SW480 (cell line): Measurements from ENCODE around the gene PRMT7.
A peak's percentile ranks its signal among the peaks of the same experiment; 100 is the strongest.

Experiments
- DNase-seq: peaks from one replicate; pipeline ENCODE4 v3.0.0-alpha.2; 2016; ENCODE audit warnings: low spot score

PRMT7 gene

DNA sequence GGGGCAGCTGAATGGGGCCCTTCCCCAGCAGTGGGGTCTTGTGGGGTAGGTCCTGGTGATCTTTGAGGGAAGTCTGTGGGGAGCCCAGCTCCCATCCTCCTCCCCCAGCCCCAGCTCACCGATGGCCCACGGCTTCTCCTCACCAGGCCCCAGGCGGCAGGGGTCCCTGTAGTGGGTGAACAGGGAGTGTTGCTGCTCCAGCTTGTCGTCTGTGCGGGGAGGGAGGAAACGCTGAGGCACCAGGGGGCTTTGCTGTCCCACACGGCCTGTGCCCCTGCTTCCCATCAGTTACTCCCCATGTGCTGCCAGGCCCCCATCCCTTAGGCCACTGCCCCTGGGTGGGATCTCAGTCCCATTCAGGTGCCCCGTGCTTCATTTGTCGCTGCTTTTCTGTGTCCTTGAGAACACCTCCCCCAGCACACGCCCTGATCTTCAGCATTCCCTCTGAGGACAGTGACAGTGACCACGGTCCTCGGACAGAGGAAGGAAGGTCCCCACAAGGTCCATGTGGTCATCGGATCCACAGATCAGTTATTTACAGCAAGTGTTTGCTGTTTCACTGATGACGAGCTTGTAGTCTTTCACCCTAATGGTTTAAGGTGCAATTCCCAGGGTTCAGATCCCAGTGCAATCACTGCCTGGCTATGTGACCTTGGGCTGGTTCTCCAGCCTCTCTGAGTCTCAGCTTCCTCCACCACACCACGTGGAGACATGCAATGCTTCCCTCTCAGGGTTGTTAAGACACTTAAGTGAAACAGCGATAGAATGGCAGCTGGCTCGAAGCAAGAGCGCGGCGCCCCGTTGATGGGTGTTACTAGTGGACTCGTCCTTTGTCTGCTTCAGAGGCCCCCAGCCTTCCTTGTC, 53.1 kb downstream of the PRMT7 start:
- no peak for DNase-seq

DNA sequence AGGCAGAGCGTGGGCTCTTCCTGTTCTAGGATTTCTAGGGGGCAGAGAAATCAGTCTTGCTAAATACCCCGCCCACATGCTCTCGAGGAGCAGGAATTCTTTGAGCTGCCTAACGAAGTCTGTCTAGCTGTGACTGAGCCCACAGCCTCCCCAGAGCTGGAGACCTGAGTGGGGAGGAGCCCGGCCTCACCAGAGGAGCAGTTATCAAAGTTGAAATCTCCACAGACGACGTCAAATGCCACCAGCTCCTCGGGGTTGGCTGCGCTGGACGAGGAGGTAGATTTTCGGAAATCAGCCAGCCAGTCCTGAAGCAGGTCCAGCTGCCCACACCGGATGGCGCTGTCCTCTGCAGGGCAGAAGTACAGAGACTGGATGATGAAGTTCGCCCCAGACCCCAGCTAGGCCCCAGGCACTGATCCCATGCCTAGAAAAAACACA, 53.8 kb downstream of the PRMT7 start:
- no peak for DNase-seq

DNA sequence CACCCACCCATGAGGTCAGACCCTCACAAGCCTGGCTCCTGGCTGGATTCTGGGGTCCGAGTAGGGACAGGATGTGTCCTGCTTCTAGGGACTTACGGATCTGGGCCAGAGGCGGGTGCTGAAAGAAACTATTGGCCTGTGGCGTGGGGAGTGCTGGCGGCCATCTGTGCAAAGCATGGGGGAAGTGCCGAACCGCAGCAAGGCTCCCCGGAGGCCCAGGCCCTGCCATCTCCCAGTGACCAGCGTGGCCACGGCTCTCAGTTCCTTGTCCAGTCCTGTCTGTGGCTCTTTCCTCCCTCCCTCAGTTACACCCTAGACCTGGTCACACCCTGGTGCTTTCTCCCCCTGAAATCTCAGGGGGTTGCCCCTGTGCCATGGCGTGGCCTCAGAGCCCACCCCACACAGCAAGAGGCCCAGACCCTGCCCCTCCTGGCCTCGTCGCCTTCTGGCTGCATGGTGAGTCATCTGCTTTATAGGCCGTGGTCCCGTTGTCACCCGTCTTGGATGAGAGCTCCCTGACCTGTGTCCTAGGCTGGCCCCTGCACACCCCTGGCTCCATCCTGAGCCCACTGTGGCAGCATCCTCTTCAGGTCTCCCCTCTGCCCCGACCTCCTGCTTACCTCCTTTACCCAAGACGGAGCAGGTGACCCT, 54.5 kb downstream of the PRMT7 start:
- no peak for DNase-seq

DNA sequence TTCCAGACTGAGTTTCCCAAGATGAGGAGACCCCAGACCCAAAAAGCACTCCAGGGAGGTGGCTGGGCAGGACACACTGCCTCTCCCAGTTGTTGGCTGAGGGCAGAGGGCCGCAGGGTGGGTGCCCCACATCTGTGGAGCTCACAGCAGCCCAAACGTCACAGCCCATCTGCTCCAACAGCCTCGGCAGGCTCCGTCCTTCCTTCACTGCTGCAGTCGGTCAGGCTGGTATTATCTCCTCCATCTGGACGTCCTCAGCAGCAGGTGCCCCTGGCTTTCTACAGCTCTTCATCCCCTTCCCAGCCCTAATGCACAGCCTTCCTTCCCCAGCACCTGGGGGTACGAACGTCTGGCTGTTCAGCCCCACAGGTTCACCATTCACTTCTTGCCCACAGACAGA, 55.2 kb downstream of the PRMT7 start:
- no peak for DNase-seq

DNA sequence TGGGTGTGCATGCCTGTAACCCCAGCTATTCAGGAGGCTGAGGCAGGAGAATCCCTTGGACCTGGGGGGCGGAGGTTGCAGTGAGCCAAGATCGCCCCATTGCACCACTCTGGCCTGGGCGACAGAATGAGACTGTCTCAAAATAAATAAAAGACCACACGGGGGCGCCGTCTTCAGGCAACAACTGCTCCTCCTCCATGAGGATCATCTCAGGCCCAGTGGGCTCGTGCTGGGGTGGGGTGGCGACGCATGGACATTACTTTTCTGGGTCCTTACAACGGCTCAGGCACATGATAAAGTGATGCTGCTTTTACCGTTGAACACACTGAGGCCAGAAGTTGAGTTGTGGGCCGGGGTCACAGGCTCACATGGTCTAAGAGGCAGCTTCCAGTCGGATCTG, 56.2 kb downstream of the PRMT7 start:
- DNase-seq, result no peak

DNA sequence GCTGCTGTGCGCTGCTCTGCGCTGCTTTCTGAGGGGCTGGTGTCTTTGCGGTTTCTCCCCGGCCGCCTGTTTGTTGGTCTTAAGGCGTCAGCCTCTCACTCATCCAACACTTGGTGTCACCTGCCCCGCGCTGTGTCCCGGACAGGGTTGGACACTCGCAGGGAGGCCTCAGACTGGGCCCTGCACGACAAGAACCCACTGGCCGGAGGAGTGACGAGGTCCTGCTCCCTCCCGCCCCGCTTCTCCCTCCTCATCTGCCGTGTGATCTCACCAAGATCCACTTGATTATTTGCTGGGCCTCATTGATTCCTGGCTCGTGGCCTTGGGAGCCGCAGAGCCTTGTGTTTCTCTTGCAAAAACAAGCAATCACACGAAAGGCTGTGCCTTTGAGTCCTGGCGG, 56.6 kb downstream of the PRMT7 start:
- DNase-seq, result no peak

DNA sequence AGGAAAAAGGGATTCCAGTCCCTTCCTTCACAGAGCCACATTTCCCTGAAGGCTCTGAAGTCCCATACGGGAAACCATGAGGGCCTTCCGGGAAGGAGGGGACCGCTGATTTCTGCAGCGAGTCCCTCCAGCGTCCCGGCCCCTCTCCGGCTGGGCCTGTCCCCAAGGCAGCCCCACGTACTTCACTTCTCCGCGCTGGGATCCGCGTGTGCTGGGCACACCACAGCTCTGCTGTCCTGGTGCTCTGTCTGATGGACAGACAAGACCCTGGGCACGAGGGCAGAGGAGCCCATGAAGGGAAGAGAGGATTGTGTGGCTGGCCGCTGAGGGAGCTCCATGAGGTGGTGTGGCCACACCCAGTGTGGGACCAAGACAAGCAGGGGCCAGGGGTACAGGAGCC, 57.1 kb downstream of the PRMT7 start:
- no peak for DNase-seq

DNA sequence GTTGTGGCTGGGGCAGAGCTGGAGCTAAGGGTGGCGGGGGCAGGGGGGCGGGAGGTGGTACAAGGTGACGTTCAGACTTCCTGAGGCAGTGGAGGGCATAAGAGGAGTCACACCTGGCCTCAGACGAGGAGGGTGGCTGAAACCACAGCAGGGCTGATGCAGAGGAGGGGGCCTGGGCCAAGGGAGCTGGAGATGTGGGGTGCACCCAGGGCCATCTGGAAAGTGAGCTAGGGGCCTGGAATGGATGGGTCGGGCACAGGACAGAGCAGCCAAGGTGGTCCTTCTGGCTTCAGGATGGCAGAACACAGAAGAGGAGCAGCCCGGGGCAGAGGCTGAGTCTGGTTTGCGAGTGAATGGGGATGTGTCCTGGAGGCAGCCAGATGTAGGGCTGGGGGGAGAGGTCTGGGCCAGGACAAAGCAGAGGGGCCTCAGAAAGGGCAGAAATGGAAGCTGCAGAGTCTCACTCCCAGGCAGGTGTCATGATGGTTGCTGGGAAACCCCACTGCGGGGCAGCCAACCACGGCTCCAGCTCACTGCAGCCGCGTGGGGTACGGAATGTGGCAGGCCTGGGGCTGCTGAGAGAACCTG, 57.6 kb downstream of the PRMT7 start:
- DNase-seq, result no peak

DNA sequence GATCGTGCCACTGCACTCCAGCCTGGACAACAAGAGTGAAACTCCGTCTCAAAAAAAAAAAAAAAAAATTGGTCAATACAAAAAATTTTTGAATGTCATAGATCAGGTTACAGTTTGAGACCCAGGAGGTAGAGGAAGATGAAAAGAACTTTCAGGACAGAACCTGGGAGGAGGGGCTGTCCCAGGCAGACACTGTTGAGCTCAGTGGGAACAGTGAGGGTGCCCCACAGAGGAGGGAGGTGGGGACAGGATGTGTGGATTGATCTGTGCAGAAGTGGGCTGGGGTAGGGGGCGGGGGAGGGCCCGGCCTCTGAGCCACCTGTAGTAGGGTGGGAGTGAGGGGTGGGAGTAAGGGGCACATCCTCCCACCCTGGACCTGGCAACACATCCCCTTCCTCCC, 58.3 kb downstream of the PRMT7 start:
- DNase-seq, result no peak

DNA sequence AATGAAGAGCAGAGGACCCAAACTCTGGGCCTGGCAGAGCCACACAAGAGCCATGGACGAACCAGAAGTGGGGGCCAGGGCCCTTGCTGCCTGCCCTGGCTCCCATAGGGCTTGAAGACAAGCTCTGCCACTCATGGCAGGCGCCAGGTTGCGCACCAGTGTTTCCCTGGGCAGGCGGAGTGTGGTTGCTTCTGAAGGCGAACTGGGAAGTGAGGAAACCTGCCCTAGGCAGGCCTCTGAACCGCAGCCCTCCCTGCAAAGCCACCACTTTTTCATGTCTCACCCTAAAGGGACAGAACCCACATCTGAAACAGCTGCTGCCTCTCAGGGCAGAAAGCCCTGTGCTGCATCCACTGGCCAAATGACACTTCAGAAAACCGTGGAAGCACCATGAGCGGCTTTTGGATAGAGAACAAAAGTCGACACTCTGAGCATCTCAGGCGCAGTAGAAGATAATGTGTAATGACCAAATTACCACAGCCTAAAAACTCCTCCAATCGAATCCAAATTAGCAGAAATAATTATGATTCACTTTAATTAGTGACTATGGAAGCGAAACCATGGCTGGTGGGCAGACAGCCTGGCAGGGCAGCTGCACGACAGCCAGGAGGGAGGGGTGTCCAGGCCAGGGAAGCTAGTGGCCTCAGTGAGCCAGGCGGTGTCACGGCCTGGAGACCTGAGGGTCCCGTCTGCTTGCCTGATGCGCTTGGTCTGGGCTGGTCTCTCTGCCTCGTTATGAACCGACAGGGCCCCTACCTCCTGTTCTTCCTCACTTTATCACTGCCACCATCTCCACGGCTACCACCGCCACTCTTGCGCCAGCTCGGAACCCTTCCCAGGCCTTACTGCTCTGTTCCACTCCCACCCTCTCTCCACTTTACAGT, 59.1 kb downstream of the PRMT7 start:
- DNase-seq, result peak; percentile 9

DNA sequence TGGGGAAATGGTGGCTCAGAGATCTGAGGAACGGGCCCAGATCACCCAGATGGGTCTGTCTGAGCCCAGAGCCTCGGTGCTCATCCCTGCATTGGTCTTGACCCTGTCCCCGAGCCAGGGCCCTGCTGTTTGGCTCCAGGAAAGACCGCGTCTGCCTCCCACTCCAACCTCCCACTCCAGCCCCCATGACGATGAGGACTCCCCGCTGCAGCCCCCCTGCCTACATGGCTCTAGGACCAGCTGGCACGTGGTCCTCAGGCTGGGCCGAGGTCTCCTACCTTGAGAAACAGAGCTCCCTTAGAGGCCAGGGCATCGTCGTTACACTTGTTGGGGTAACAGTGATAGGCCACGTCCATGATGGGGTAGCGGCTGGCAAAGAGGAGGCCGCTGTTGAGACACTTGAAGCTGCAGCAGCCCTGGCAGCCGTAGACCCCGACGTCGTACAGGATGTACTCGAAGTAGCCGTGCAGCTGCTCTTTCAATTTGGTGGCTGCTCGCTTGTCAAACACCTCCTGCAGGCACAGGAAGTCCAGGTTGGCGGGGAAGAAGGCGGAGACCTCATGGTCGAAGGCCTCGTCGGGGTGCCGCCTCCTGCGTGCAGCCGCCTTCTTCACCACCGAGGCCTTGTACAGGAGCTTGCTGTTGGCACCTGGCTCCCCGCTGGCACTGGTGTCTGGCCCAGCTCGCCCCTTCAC, 59.9 kb downstream of the PRMT7 start:
- DNase-seq, result no peak

DNA sequence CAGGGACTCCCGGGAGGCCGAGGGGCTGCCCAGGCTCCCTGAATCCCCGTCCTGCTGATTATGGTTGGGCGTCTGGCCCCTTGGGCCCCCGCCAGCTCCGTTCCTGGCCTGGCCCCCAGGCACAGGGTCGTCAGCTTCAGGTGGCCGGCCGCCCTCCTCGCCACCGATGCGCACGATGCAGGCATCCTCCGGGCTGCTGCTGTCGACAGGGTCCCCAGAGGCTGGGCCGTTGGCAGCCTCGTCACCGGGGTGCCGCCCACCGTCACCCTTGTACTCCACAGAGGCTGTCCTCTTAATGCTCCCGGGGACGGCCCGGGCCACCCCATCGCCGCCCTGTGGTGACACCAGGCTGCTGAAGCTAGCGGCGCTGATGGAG, 60.4 kb downstream of the PRMT7 start:
- DNase-seq, result no peak

DNA sequence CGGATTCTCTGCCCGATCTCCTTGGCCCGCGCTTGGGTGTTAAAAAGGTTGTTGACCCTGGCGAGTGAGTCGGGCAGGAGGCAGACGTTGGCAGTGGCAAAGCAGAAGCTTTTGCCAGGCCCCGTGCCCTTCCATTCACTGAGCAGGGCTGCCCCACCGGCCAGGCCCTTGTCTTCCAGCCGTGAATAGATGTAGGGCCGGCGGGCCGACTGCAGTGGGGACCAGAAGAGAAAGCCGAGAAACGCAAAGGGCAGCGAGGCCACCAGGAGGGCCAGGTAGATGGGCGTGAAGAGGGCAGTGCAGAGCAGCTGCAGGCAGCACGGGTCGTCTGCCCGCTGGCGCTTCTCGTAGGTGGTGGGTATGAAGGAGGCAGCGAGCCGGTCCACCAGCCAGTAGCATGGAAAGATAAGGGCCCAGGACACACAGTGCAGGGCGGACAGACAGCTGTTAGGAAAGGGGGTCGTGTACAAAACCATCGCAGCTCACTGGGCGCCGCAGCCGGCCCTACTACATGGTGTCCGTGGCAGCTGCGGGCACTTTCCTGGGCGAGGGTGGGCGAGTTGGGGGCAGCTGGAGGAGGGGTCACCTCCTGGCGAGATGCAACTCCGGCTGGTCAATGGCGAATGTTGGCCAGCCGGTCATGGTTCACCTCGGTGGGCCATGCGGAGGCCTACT, 61.0 kb downstream of the PRMT7 start:
- DNase-seq, result no peak

DNA sequence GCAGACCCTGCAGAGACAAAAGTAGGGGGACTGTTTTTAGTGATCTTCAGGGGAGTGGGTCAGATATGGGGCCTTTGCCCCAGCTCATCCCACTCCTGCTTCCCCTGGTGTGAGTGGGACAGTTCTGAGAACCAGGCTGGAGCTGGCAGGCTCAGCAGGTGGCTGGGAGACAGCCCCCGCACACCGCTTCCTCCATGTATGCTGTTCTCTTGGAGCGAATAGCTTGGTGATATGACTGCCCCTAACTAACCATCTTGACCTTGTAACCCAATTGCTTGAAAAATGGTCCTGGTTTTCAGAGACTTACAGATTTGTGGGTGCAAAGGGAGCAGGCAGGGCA, 61.5 kb downstream of the PRMT7 start:
- DNase-seq, result no peak

DNA sequence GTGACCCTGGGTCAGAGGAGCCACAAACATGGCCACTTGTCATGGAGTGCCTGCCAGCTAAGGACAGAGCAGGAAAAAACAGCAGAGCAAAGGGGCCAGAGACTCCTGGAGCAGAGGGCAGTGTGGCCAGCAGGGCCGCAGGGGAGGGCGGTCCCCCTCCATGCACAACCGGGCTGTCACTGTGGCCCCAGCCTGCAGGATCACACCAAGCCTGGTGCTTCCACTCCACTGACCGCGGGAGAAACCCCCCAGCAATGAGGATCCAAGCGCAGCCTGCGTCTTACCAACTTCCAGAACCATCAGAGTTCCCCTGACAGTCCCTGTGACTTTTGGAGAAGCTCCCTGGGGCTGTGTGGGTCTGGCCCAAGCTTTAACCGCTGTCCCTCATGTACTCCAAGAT, 62.0 kb downstream of the PRMT7 start:
- no peak for DNase-seq

DNA sequence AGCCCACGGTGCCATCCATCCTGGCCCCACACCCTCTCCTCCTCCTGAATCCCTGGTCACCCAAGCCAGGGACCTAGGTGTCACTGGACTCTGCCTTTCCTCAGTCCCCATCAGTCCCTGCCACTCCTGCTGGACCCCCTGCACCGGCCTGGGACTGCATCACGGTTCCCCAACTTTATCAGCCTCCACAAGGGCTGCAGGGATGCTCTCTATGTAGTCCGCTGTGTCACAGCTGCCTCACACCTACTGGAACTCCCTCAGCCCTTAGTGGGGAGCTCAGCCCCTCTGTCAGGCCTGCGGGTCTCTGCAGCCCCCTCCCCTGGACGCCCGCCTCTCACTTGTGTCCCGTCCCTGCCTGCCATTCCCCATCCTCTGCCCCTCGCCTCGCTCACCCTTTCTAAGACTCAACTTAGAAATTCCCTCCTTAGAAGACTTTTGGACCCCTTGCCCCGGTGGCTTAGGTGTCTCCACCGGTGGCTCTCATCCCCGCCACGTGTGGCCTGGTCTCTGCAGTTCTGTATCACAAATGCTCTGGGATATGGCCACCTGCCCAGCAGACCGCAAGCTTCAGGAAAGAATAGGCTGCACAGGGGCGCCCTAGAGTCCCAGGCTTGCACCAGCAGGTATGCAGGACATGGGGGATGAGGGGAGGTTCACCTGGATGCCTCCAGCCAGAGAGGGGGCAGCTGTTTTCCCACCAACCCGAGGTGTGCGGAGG, 62.9 kb downstream of the PRMT7 start:
- DNase-seq, result no peak

DNA sequence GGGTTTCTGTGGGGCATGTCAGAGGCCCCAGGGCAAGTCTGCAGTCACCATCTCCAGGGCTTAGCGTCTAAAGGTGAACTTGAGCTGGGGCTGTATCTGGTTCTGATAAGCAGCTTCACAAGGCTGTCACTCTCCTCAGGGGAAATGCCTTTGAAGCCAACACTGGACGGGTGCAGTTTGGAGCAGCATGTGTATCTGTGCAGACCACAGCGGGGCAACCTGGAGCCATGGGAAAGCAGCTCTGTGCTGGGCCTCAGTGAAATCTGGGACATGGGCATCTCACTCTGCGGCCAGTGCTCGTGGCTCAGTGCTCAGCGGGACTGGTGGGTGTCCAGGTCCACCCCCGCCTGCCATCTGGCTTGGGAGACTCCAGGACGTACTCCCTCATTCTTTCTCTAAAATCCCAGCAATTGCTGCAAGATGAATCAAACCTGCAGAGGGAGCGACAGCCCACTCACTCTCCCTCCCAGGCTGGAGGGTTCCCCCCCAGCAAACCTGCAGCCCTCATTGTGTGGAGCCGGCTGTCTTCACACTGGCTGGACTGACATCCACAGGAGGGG, 63.5 kb downstream of the PRMT7 start:
- DNase-seq, result no peak

DNA sequence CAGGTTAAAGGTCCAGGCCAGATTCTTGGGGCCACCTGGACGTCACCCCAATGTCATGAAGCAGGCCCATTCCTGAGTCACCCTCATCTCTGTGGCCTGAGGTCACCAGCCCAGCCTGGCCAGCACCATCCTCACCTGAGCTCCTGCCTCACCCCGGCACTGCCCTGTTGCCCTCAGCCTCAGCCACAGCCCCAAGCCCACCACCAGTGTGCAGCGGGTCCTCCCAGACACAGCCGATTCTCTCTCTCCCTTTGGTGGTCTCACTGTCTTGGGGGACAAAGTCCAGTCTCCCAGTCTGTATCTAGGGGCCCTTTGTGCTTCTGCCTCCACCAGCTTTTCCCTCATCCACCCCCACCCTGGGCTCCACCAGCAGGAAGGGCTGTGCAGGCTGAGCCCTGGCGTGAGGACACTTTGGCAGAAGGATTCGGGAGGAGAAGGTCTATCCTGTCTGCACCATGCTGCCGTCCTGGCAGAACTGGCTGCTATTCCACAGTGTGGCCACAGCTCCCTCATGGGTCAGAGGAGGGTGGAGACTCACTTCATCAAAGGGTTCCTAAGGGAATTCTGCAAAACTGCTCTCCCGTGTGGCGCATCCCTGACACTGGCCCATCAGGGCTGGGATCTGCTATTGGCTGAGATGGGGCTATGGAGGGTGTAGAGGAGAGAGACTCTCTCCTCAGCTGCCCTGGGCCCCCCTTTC, 64.3 kb downstream of the PRMT7 start:
- DNase-seq, result no peak

DNA sequence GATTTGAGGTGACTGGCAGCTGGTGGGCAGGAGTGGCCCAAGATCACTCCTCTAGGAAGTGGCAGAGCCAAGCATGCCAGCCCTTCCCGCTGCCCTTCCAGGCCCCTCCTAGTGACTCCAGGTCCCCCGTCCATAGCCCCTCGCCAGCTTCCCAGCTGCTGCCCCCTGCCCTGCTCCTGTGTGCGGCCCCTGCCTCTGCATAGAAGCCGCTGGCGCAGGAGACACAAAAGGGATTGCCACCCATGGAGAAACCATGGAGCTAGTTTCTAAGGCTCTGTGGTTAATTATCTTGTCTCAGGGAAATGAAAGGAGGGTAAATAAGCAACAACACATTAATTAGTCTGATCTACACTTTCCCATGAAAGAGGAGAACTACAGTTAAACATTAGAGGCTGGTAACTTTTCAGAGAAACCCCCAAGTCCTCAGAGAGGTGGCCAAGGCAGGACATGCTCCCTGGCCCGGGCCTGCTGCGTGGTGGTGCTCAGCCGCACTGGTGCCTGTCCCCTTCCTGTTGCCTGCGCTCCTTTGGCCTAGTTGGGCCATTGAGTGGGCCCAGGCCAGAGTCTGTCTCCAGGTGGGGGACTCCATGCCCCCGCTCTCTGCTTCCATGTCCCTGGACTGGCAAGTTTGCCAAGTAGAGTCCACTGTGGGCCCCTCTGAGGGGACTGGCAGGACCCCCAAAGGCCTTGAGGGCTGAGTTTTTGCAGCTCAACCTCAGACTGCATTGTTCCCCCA, 65.2 kb downstream of the PRMT7 start:
- DNase-seq, result no peak
